HG03469 (cell line): Measurements from ENCODE around the gene EIPR1.
"Not testable (repeated sequence)": the region's sequence is repeated elsewhere in the genome, so short reads cannot be mapped to it uniquely, and the experiment has no call there.

Experiments used
- ATAC-seq: cut with Tn5 transposase; IDR thresholded peaks from one replicate; pipeline ENCODE4 v1.9.1; 2021; ENCODE audit warnings: mild to moderate bottlenecking, moderate library complexity, moderate number of reproducible peaks; ENCODE audit not compliant: unreplicated experiment

EIPR1 gene

GRCh38 chr2:3361518-3362389 is 15.9 kb downstream of the EIPR1 start:
- ATAC-seq: no peak

- ATAC-seq: no peak
Observed at GRCh38 chr2:3357926-3358325, 19.7 kb downstream of the EIPR1 start.

- ATAC-seq: not testable (repeated sequence)
Observed at GRCh38 chr2:3357446-3357845, 20.2 kb downstream of the EIPR1 start.

GRCh38 chr2:3356799-3357198 is 20.8 kb downstream of the EIPR1 start:
- ATAC-seq: no peak

- ATAC-seq: no peak
Observed at GRCh38 chr2:3355951-3356569, 21.6 kb downstream of the EIPR1 start.

- ATAC-seq: no peak
Observed at GRCh38 chr2:3354986-3355385, 22.6 kb downstream of the EIPR1 start.

- ATAC-seq: no peak
Observed at GRCh38 chr2:3349211-3349693, 28.4 kb downstream of the EIPR1 start.

GRCh38 chr2:3348767-3349166 is 28.9 kb downstream of the EIPR1 start:
- ATAC-seq: no peak

- ATAC-seq: no peak
Observed at GRCh38 chr2:3345621-3346020, 32.0 kb downstream of the EIPR1 start.

GRCh38 chr2:3344897-3345296 is 32.7 kb downstream of the EIPR1 start:
- ATAC-seq: no peak

GRCh38 chr2:3343012-3343411 is 34.6 kb downstream of the EIPR1 start:
- no peak for ATAC-seq

GRCh38 chr2:3342324-3342723 is 35.3 kb downstream of the EIPR1 start:
- no peak for ATAC-seq

GRCh38 chr2:3341336-3341735 is 36.3 kb downstream of the EIPR1 start:
- no peak for ATAC-seq

GRCh38 chr2:3340144-3340543 is 37.5 kb downstream of the EIPR1 start:
- ATAC-seq: no peak

GRCh38 chr2:3338340-3338739 is 39.3 kb downstream of the EIPR1 start:
- no peak for ATAC-seq

- no peak for ATAC-seq
Observed at GRCh38 chr2:3336844-3337243, 40.8 kb downstream of the EIPR1 start.

GRCh38 chr2:3334392-3335345 is 42.9 kb downstream of the EIPR1 start:
- no peak for ATAC-seq

GRCh38 chr2:3332133-3332532 is 45.5 kb downstream of the EIPR1 start:
- ATAC-seq: no peak

GRCh38 chr2:3329491-3329890 is 48.1 kb downstream of the EIPR1 start:
- ATAC-seq: no peak

- ATAC-seq: no peak
Observed at GRCh38 chr2:3326871-3327270, 50.7 kb downstream of the EIPR1 start.

GRCh38 chr2:3326182-3326537 is 51.5 kb downstream of the EIPR1 start:
- no peak for ATAC-seq
